Endothelial cell of umbilical vein (primary cell): ENCODE data around the gene RFESD. TPM values are rescaled to one million over a fixed set of nuclear protein-coding genes. Genes with fewer than 3 reads are reported as not detected.

Experiments
- BruUV-seq: library from RNA; stranded (reverse); fragments of 400-500 nt; replicated peaks from 2 replicates; lab custom pipeline; 2021; lab: Mats Ljungman, UMichigan
- CTCF ChIA-PET: fragments of 300-600, 350-600 bp; sonication (Branson Sonifier 250); formaldehyde crosslinking; loops from one replicate; lab custom pipeline; 2021; ENCODE audit warnings: antibody characterized with exemption, inconsistent platforms; lab: Charles Lee
- POLR2A ChIA-PET: fragments of 300-600, 350-600 bp; sonication (Branson Sonifier 250); formaldehyde crosslinking; loops from one replicate; lab custom pipeline; 2021; ENCODE audit warnings: antibody characterized with exemption, inconsistent platforms; lab: Charles Lee
- DNase-seq: peaks from one replicate; pipeline ENCODE4 v3.0.0-alpha.2; 2011; ENCODE audit warnings: low read depth, low spot score
- FAIRE-seq: peaks from 2 replicates; lab custom pipeline; 2011; peaks lifted over from hg19 to GRCh38; lab: Jason Lieb, UNC
- H2AFZ ChIP-seq: 2 replicates; pipeline ENCODE4 v1.6.0; 2012; ENCODE audit warnings: low read depth, low read length, control low read depth, inconsistent platforms
- H3K27ac ChIP-seq: 2 replicates; pipeline ENCODE4 v1.5.1; 2011; ENCODE audit warnings: low read depth, mild to moderate bottlenecking, control low read depth, low read length, moderate library complexity; ENCODE audit not compliant: insufficient read depth
- H3K27me3 ChIP-seq, 2 experiments: 2 replicates each; pipeline versions ENCODE4 v1.6.0 to v1.6.1; 2011; ENCODE audit warnings: low read length in 2 of 2, mixed read lengths in 1 of 2; ENCODE audit not compliant: control insufficient read depth in 2 of 2, insufficient read depth in 2 of 2
- H3K36me3 ChIP-seq, 2 experiments: 2 replicates in 1 of 2; 3 replicates in 1 of 2; pipeline ENCODE4 v1.5.1; 2011; ENCODE audit warnings: low read length in 2 of 2, mild to moderate bottlenecking in 1 of 2, moderate library complexity in 1 of 2; ENCODE audit not compliant: control insufficient read depth in 2 of 2, insufficient read depth in 2 of 2; ENCODE audit errors: extremely low read depth in 1 of 2
- H3K4me1 ChIP-seq: 3 replicates; pipeline ENCODE4 v1.5.1; 2011; ENCODE audit warnings: mild to moderate bottlenecking, low read length; ENCODE audit not compliant: control insufficient read depth, insufficient read depth; ENCODE audit errors: extremely low read depth
- H3K4me2 ChIP-seq: 2 replicates; pipeline ENCODE4 v1.6.1; 2011; ENCODE audit warnings: low read length, control low read depth, mixed read lengths; ENCODE audit not compliant: insufficient read depth
- H3K4me3 ChIP-seq, 3 experiments: fragments of 200-600 bp in 1 of 3; sonication (generic), shearing (Covaris generic) in 1 of 3; replicated peaks in 1 of 3; 2 replicates each; pipeline ENCODE4 v1.5.1; 2011 to 2016; ENCODE audit warnings: control low read depth in 3 of 3, low read length in 3 of 3, mild to moderate bottlenecking in 2 of 3, inconsistent platforms in 1 of 3, low read depth in 1 of 3, moderate library complexity in 1 of 3; ENCODE audit not compliant: insufficient read depth in 1 of 3
- H3K79me2 ChIP-seq: 2 replicates; pipeline ENCODE4 v1.6.0; 2012; ENCODE audit warnings: low read length, inconsistent platforms; ENCODE audit not compliant: control insufficient read depth, insufficient read depth
- H3K9ac ChIP-seq: replicated peaks from 2 replicates; pipeline ENCODE3; 2011; ENCODE audit warnings: low read length, control low read depth; ENCODE audit not compliant: insufficient read depth; ENCODE audit errors: extremely low read depth
- H3K9me1 ChIP-seq: replicated peaks from 3 replicates; pipeline ENCODE4 v1.6.0; 2011; ENCODE audit warnings: mild to moderate bottlenecking, low read length; ENCODE audit not compliant: control insufficient read depth, insufficient read depth; ENCODE audit errors: extremely low read depth
- H3K9me3 ChIP-seq: replicated peaks from 2 replicates; pipeline ENCODE4 v1.5.1; 2012; ENCODE audit warnings: low read length, inconsistent platforms; ENCODE audit not compliant: control insufficient read depth, insufficient read depth
- H4K20me1 ChIP-seq: replicated peaks from 2 replicates; pipeline ENCODE3; 2011; ENCODE audit warnings: mild to moderate bottlenecking, low read length; ENCODE audit not compliant: control insufficient read depth, insufficient read depth; ENCODE audit errors: extremely low read depth
- EZH2 ChIP-seq: IDR thresholded peaks from 2 replicates; pipeline ENCODE4 v1.6.1; 2012; ENCODE audit warnings: borderline replicate concordance, low read depth, mild to moderate bottlenecking, moderate library complexity, low read length, inconsistent platforms; ENCODE audit not compliant: severe bottlenecking
- FOS ChIP-seq: IDR thresholded peaks from 2 replicates; pipeline ENCODE4 v1.6.1; 2011; ENCODE audit warnings: mild to moderate bottlenecking, low read length, moderate library complexity, borderline replicate concordance; ENCODE audit not compliant: insufficient read depth
- GATA2 ChIP-seq: IDR thresholded peaks from 2 replicates; pipeline ENCODE4 v1.7.0; 2011; ENCODE audit warnings: low read depth, mild to moderate bottlenecking, moderate library complexity, mixed read lengths, low read length; ENCODE audit not compliant: insufficient read length, insufficient read depth
- JUN ChIP-seq: IDR thresholded peaks from 2 replicates; pipeline ENCODE4 v1.6.1; 2011; ENCODE audit warnings: borderline replicate concordance, low read depth; ENCODE audit not compliant: insufficient read length, insufficient read depth
- MYC ChIP-seq: IDR thresholded peaks from one replicate; pipeline ENCODE4 v1.6.1; 2011; ENCODE audit warnings: mild to moderate bottlenecking, low read depth, low read length
- POLR2A ChIP-seq: IDR thresholded peaks from 2 replicates; pipeline ENCODE4 v1.6.1; 2012; ENCODE audit warnings: low read depth, mild to moderate bottlenecking, control low read depth, low read length
- POLR2AphosphoS5 ChIP-seq: IDR thresholded peaks from 2 replicates; pipeline ENCODE4 v1.6.1; 2012; ENCODE audit warnings: low read depth, mild to moderate bottlenecking, control low read depth, low read length, moderate library complexity; ENCODE audit not compliant: insufficient read depth
- dilution Hi-C: fragments of 300-500 bp; cut with MboI; formaldehyde crosslinking; loops from one replicate; pipeline ENCODE4 v1.15.0; 2019; ENCODE audit warnings: low sequenced_read_pairs; ENCODE audit not compliant: extremely low pct_ligation_motif_present
- intact Hi-C: fragments of 100-400 bp; cut with micrococcal nuclease; formaldehyde crosslinking; loops from one replicate; pipeline ENCODE4 v1.10.0; 2022
- polyA plus RNA-seq, 4 experiments: library from polyadenylated mRNA; depleted of rRNA in 3 of 4; stranded (reverse) in 3 of 4; unstranded in 1 of 4; fragments of >200 nt; gene quantifications; 2 replicates each; pipeline versions ENCODE4 v1.2.1 to v1.2.3, GENCODE V29; 2011 to 2012; ENCODE audit warnings: missing spikeins in 1 of 4
- total RNA-seq: library from RNA; stranded (reverse); gene quantifications from 2 replicates; pipeline ENCODE4 v1.2.3, GENCODE V29; 2021
- TF ChIP-seq, protein P1 (sequence below): IDR thresholded peaks from 2 replicates; pipeline ENCODE4 v1.6.1; 2011; ENCODE audit not compliant: insufficient read depth, insufficient read length
- TF ChIP-seq, protein P2 (sequence below), 2 donors: IDR thresholded peaks; 1 replicate in 1 of 2; 2 replicates in 1 of 2; pipeline ENCODE4 v1.5.1; 2011; ENCODE audit warnings: low read length in 2 of 2, mild to moderate bottlenecking in 2 of 2, moderate library complexity in 2 of 2, control low read depth in 1 of 2, inconsistent platforms in 1 of 2, low read depth in 1 of 2; ENCODE audit not compliant: insufficient read depth in 1 of 2; ENCODE audit errors: extremely low read depth in 1 of 2

RFESD gene
- total and polyA plus RNA-seq, 2 donors (not counting 3 experiments of a cell fraction or from before 2014, with no cell fraction given) = 0.88 to 2.0 TPM

DNA sequence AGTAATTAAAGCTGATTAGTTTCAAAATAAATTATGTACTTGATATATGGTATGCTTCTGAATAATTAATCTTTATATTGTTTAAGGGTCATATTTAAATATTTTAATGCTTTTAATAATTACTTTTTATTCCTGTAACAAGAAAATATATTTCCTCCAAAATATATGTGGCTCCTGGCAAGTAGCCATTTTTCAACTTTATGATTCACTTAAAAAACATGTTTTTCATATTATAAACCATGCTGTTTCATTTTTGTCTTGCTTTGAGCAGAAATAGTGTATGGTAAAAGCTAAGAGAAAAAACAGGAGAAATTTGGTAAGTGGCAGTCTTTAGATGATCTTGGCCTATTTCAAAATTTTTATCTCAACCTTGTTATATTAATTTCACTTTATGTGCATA is 21.6 kb downstream of the RFESD start:
- H3K9me1 ChIP-seq = no peaks in the 10 kb centered on the region
- no peak for TF ChIP-seq JUN
- TF ChIP-seq FOS = no peak
- TF ChIP-seq EZH2 = no peak
- peak; percentile 46 for DNase-seq
- no peaks in the 10 kb centered on the region for H3K27me3 ChIP-seq
- no peak overlapping the region for H3K4me3 ChIP-seq
- no peaks in the 10 kb centered on the region for H4K20me1 ChIP-seq
- CTCF ChIA-PET = interaction anchor here (0.9 to 4.2 kb wide), 3 partner anchors 17 to 113 kb away, joined by 3 to 20 read pairs (median 11); partner anchors contain the start of gene RFESD
- FAIRE-seq = no peak
- H2AFZ ChIP-seq = no peak overlapping the region
- BruUV-seq = no TSS peak
- POLR2A ChIA-PET = no interaction called here
- peak overlapping the region; percentile 80 for H3K4me2 ChIP-seq
- H3K79me2 ChIP-seq = no peaks in the 10 kb centered on the region
- H3K4me1 ChIP-seq = peaks cover 23% of the 10 kb centered on the region
- intact Hi-C loops = loop anchor here (2.0 kb wide), 1 partner anchor 63 kb away; the partner anchor contains the start of gene RHOBTB3
- dilution Hi-C loops = no loop called here
- no peaks in the 10 kb centered on the region for H3K9me3 ChIP-seq
- peak overlapping the region; percentile 33 for H3K9ac ChIP-seq
- H3K27ac ChIP-seq = peak overlapping the region; percentile 69
- H3K36me3 ChIP-seq = no peaks in the 10 kb centered on the region

DNA sequence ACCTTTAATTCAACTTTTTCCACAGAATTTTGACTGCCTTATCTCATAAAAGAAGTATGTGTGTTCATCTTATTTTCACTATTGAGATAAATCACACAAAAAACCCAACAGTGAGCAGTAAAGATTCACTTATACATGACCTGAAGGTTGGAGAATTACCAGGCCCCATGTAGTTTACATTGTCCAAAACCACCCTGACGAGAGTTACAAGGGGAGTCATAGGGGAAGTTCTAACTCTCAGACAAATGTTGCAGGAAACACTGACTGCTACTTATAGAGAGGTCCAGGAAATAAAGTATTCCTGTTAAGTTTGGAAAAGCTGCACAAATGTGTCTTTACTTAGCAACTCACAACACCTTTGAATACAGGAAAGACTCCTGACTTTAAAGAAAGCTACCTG is 22.2 kb downstream of the RFESD start:
- BruUV-seq = no TSS peak
- no peaks in the 10 kb centered on the region for H3K9me3 ChIP-seq
- no peaks in the 10 kb centered on the region for H3K27me3 ChIP-seq
- FAIRE-seq (peak; percentile 70), DNase-seq (peak; percentile 68)
- dilution Hi-C loops = no loop called here
- H3K27ac ChIP-seq = peak overlapping the region; percentile 69
- no peaks in the 10 kb centered on the region for H3K36me3 ChIP-seq
- no peak overlapping the region for H3K4me3 ChIP-seq
- no peaks in the 10 kb centered on the region for H4K20me1 ChIP-seq
- CTCF ChIA-PET = interaction anchor here (0.9 to 4.2 kb wide), 5 partner anchors 18 to 179 kb away, joined by 3 to 20 read pairs (median 4); partner anchors contain the start of genes RFESD and RHOBTB3
- intact Hi-C loops = loop anchor here (2.0 kb wide), 1 partner anchor 62 kb away; the partner anchor contains the start of gene RHOBTB3
- H3K9me1 ChIP-seq = no peaks in the 10 kb centered on the region
- H3K4me2 ChIP-seq = peak overlapping the region; percentile 80
- POLR2A ChIA-PET = no interaction called here
- H3K79me2 ChIP-seq = no peaks in the 10 kb centered on the region
- peaks cover 23% of the 10 kb centered on the region for H3K4me1 ChIP-seq
- TF ChIP-seq, protein P1, sequence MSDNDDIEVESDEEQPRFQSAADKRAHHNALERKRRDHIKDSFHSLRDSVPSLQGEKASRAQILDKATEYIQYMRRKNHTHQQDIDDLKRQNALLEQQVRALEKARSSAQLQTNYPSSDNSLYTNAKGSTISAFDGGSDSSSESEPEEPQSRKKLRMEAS = no peak
- no peak for TF ChIP-seq GATA2
- TF ChIP-seq MYC = no peak
- no peak for TF ChIP-seq FOS
- TF ChIP-seq JUN = no peak
- TF ChIP-seq POLR2AphosphoS5 = no peak
- TF ChIP-seq, protein P2, sequence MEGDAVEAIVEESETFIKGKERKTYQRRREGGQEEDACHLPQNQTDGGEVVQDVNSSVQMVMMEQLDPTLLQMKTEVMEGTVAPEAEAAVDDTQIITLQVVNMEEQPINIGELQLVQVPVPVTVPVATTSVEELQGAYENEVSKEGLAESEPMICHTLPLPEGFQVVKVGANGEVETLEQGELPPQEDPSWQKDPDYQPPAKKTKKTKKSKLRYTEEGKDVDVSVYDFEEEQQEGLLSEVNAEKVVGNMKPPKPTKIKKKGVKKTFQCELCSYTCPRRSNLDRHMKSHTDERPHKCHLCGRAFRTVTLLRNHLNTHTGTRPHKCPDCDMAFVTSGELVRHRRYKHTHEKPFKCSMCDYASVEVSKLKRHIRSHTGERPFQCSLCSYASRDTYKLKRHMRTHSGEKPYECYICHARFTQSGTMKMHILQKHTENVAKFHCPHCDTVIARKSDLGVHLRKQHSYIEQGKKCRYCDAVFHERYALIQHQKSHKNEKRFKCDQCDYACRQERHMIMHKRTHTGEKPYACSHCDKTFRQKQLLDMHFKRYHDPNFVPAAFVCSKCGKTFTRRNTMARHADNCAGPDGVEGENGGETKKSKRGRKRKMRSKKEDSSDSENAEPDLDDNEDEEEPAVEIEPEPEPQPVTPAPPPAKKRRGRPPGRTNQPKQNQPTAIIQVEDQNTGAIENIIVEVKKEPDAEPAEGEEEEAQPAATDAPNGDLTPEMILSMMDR (IDR thresholded peaks at IDR 0.05; ENCODE audit: extremely low read depth in 1 of 2, insufficient read depth in 1 of 2, low read depth in 1 of 2, low read length in 2 of 2) = no peak
- TF ChIP-seq EZH2 = no peak
- TF ChIP-seq POLR2A = no peak
- H3K9ac ChIP-seq = peak overlapping the region; percentile 33
- H2AFZ ChIP-seq = peak overlapping the region; percentile 67
